B cell (primary cell): ENCODE results near the gene NDST1.

Experiments used
- CTCF ChIP-seq: fragments of 200-600 bp; IDR thresholded peaks from one replicate; pipeline ENCODE4 v1.8.0; 2022; ENCODE audit warnings: antibody characterized with exemption, mild to moderate bottlenecking
- EZH2 ChIP-seq: IDR thresholded peaks from 2 replicates; pipeline ENCODE4 v1.6.1; 2012; ENCODE audit warnings: borderline replicate concordance, low read depth, mild to moderate bottlenecking, moderate library complexity, low read length; ENCODE audit not compliant: insufficient read depth, poor library complexity, severe bottlenecking

GRCh38 chr5:150498501-150498900 is 9.4 kb upstream of the NDST1 start:
- TF ChIP-seq CTCF (no peak), EZH2 (no peak)
